Measurements from ENCODE around the gene KIDINS220. TPM values are rescaled to one million over a fixed set of nuclear protein-coding genes. Genes with fewer than 3 reads are reported as not detected.

KIDINS220 gene
- total RNA-seq, 1 donor from 2014 or later, result 60.0 TPM

- H3K4me3 ChIP-seq, result peak overlapping the region; percentile 100
- no peaks in the 10 kb centered on the region for H3K27me3 ChIP-seq (ENCODE audit: low read depth)
- intact Hi-C loops (cut with micrococcal nuclease), result no loop called here
- no peaks in the 10 kb centered on the region for H3K9me3 ChIP-seq (replicated peaks)
- H3K27ac ChIP-seq (replicated peaks), result no peak overlapping the region
- no peak for DNase-seq
- TF ChIP-seq, protein P1, sequence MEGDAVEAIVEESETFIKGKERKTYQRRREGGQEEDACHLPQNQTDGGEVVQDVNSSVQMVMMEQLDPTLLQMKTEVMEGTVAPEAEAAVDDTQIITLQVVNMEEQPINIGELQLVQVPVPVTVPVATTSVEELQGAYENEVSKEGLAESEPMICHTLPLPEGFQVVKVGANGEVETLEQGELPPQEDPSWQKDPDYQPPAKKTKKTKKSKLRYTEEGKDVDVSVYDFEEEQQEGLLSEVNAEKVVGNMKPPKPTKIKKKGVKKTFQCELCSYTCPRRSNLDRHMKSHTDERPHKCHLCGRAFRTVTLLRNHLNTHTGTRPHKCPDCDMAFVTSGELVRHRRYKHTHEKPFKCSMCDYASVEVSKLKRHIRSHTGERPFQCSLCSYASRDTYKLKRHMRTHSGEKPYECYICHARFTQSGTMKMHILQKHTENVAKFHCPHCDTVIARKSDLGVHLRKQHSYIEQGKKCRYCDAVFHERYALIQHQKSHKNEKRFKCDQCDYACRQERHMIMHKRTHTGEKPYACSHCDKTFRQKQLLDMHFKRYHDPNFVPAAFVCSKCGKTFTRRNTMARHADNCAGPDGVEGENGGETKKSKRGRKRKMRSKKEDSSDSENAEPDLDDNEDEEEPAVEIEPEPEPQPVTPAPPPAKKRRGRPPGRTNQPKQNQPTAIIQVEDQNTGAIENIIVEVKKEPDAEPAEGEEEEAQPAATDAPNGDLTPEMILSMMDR (IDR thresholded peaks at IDR 0.05; ENCODE audit: borderline replicate concordance), result no peak
- peaks cover 76% of the 10 kb centered on the region for H3K4me1 ChIP-seq
- no peaks in the 10 kb centered on the region for H3K36me3 ChIP-seq
Observed at GRCh38 chr2:8835279-8835678, 2.1 kb downstream of the KIDINS220 start.

DNA sequence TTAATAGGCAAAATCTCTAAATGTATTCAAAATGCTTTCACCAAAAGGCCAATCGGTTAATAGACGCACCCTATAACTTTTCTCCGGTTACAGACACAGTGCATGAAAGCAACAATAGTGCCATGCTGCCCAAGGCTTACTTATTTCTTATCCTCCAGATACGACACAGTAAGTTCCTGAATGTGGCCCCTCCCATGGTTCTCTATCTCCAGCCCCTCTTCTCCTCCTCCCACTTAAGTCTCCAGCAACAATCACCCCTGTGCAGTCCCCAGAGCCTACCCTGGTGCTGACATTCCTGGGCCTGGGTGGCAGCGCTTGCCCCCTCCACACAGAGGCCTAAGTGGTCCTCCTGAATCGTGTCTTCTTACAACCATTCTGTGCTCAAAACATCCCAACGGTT lies 3.6 kb downstream of the KIDINS220 start:
- TF ChIP-seq, protein P1 (IDR thresholded peaks at IDR 0.05; ENCODE audit: borderline replicate concordance), result no peak
- no peak for DNase-seq
- Histone ChIP-seq H3K36me3 (no peaks in the 10 kb centered on the region), H3K27me3 (ENCODE audit: low read depth) (no peaks in the 10 kb centered on the region), H3K4me3 (peak overlapping the region; percentile 12), H3K9me3 (replicated peaks) (no peaks in the 10 kb centered on the region), H3K27ac (replicated peaks) (no peak overlapping the region), H3K4me1 (peaks cover 89% of the 10 kb centered on the region)
- intact Hi-C loops (cut with micrococcal nuclease), result no loop called here

DNA sequence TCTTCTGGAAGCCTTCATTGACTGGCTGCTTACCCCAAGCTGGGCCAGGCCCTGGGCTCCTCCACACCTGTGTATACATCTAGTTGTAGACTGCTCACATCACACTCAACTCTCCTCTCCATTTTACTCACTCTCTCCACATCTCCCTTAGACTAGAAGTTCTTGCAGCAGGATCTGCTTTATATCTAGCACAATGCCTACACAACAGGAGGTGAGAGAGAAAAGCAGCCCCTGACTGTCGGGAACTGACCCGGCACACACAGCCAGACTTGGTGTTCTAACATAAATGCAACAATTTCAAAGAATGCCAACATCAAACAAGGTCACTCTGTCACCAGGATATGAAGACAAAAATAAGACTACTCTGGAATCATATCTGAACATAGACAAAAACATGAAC lies 5.9 kb downstream of the KIDINS220 start:
- Histone ChIP-seq H3K36me3 (peaks cover 2% of the 10 kb centered on the region), H3K4me3 (no peak overlapping the region), H3K4me1 (peaks cover 87% of the 10 kb centered on the region), H3K27ac (replicated peaks) (no peak overlapping the region), H3K27me3 (ENCODE audit: low read depth) (no peaks in the 10 kb centered on the region), H3K9me3 (replicated peaks) (no peaks in the 10 kb centered on the region)
- TF ChIP-seq, protein P1 (IDR thresholded peaks at IDR 0.05; ENCODE audit: borderline replicate concordance), result no peak
- intact Hi-C loops (cut with micrococcal nuclease), result no loop called here
- no peak for DNase-seq

- TF ChIP-seq, protein P1 (IDR thresholded peaks at IDR 0.05; ENCODE audit: borderline replicate concordance), result no peak
- H3K9me3 ChIP-seq (replicated peaks), result no peaks in the 10 kb centered on the region
- no peak overlapping the region for H3K4me3 ChIP-seq
- peaks cover 25% of the 10 kb centered on the region for H3K36me3 ChIP-seq
- no peak overlapping the region for H3K27ac ChIP-seq (replicated peaks)
- peaks cover 53% of the 10 kb centered on the region for H3K4me1 ChIP-seq
- intact Hi-C loops (cut with micrococcal nuclease), result no loop called here
- no peaks in the 10 kb centered on the region for H3K27me3 ChIP-seq (ENCODE audit: low read depth)
- DNase-seq, result no peak
Observed at GRCh38 chr2:8827729-8828128, 9.7 kb downstream of the KIDINS220 start.

DNA sequence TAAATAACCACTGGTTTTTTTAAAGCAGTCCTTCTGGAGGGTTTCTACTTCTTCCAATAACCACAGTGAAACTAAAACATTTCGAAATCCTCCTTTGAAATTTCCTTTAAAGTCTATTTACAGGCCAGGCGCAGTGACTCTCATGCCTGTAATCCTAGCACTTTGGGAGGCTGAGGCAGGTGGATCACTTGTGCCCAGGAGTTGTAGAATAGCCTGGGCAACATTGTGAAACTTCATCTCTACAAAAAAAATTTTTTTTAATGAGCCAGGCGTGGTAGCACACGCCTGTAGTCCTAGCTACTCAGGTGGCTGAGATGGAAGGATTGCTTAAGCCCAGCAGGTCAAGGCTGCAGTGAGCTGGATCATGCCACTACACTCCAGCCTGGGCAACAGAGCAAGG lies 15.2 kb downstream of the KIDINS220 start:
- TF ChIP-seq, protein P1 (IDR thresholded peaks at IDR 0.05; ENCODE audit: borderline replicate concordance), result no peak
- Histone ChIP-seq H3K36me3 (peaks cover 37% of the 10 kb centered on the region), H3K4me1 (peaks cover 40% of the 10 kb centered on the region), H3K9me3 (replicated peaks) (no peaks in the 10 kb centered on the region), H3K27me3 (ENCODE audit: low read depth) (no peaks in the 10 kb centered on the region), H3K4me3 (no peak overlapping the region), H3K27ac (replicated peaks) (peak overlapping the region; percentile 70)
- DNase-seq, result no peak
- intact Hi-C loops (cut with micrococcal nuclease), result no loop called here

All from left ventricle myocardium inferior (tissue), 1 donor.